Subcutaneous abdominal adipose tissue (tissue), 5 donors: ENCODE results near the gene CTXND1.

Experiments
- H3K27ac ChIP-seq: one replicate; pipeline ENCODE4 v1.7.0; 2013; ENCODE audit warnings: low read depth, mild to moderate bottlenecking, inconsistent platforms, low read length, moderate library complexity
- H3K27me3 ChIP-seq, 5 donors: one replicate each; pipeline ENCODE4 v1.7.0; 2013; ENCODE audit warnings: low read length in 5 of 5, inconsistent platforms in 1 of 5; ENCODE audit not compliant: control insufficient read depth in 5 of 5, insufficient read depth in 4 of 5
- H3K36me3 ChIP-seq, 5 donors: one replicate each; pipeline ENCODE4 v1.7.0; 2013; ENCODE audit warnings: low read length in 5 of 5; ENCODE audit not compliant: control insufficient read depth in 5 of 5, insufficient read depth in 5 of 5
- H3K4me1 ChIP-seq, 5 donors: one replicate each; pipeline ENCODE4 v1.7.0; 2013; ENCODE audit warnings: low read length in 5 of 5, mild to moderate bottlenecking in 3 of 5, moderate library complexity in 1 of 5; ENCODE audit not compliant: control insufficient read depth in 5 of 5, insufficient read depth in 5 of 5
- H3K4me3 ChIP-seq, 5 donors: one replicate each; pipeline ENCODE4 v1.7.0; 2013; ENCODE audit warnings: low read length in 5 of 5, low read depth in 1 of 5
- H3K9ac ChIP-seq, 5 donors: one replicate each; pipeline ENCODE4 v1.7.0; 2013; ENCODE audit warnings: low read length in 5 of 5, mild to moderate bottlenecking in 4 of 5, moderate library complexity in 3 of 5
- H3K9me3 ChIP-seq, 5 donors: one replicate each; pipeline ENCODE4 v1.7.0; 2013; ENCODE audit warnings: low read length in 5 of 5; ENCODE audit not compliant: control insufficient read depth in 5 of 5
- donor health status: healthy.
- donor health status: healthy.
- donor health status: healthy.
- donor health status: healthy.
- donor health status: healthy.

CTXND1 gene

DNA sequence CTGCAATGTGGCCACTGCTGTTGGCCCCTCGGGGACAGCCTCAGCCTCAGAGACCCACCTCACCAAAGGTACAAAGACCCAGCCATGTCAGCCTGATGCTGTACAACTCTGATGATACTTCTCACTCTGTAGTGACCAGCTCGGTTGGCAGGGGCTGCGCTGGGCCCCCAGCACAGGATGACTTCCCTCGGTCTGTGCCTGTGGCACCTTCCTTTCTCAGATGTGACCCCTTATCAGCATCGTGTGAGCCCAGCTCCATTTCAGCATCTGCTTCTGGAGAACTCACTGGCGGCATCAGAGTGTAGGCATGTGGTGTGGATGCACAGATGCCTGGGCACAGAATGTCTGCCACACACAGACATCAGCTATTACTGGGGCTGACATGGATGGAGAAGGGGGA is 25.1 kb upstream of the CTXND1 start:
- H3K4me1 ChIP-seq: no peaks in the 10 kb centered on the region
- H3K36me3 ChIP-seq: no peaks in the 10 kb centered on the region
- H3K27ac ChIP-seq: no peak overlapping the region
- peaks cover 0 to 2% (median 0%) of the 10 kb centered on the region in 5 donors for H3K27me3 ChIP-seq
- peaks cover 0 to 3% (median 0%) of the 10 kb centered on the region in 5 donors for H3K9me3 ChIP-seq
- no peak overlapping the region for H3K9ac ChIP-seq
- H3K4me3 ChIP-seq: no peak overlapping the region

DNA sequence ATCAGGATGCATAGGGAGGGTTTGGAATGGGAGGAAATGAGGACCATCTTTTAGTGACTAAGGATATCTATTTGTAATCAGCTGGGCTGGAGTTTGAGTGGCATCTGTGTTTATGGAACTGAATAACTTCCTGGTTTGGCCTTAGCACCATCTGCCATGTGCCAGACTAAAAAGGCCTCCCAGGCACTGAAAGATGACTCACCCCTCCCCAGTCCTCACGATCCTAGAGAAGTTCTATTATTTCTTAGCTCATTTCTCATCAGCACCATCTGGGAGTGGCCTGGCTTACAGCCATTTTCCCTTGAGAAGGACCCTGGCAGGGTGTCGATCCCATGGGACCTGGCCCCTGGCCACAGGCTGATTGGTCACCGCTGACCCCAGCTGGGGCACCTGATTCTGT is 23.9 kb upstream of the CTXND1 start:
- Histone ChIP-seq H3K36me3 (no peaks in the 10 kb centered on the region), H3K9me3 (peaks cover 0 to 3% (median 0%) of the 10 kb centered on the region in 5 donors), H3K4me3 (no peak overlapping the region), H3K27ac (no peak overlapping the region), H3K9ac (no peak overlapping the region), H3K4me1 (no peaks in the 10 kb centered on the region), H3K27me3 (peaks cover 0 to 2% (median 0%) of the 10 kb centered on the region in 5 donors)

DNA sequence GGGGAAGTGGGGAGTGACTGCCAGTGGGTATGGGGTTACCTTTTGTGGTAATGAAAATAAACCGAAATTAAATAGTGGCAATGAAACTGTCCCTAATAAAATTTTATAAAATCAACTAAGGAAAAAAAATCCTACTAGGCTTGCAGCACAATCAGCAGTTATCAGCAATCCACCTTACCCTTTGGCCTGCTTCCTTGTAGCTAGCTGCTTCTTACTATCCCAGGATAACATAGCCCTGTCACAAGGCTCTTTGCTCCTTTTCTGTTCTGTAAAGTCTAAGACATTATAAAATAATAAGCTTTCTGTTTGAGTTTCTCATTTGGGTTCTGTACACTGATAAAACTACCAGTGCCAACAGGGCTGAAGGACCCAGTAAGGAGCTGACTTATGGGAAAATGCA is 23.0 kb upstream of the CTXND1 start:
- H3K27me3 ChIP-seq: peaks cover 0 to 5% (median 0%) of the 10 kb centered on the region in 5 donors
- H3K9ac ChIP-seq: no peak overlapping the region
- no peaks in the 10 kb centered on the region for H3K36me3 ChIP-seq
- no peak overlapping the region for H3K27ac ChIP-seq
- H3K4me3 ChIP-seq: no peak overlapping the region
- H3K9me3 ChIP-seq: peaks cover 0 to 3% (median 0%) of the 10 kb centered on the region in 5 donors
- no peaks in the 10 kb centered on the region for H3K4me1 ChIP-seq

DNA sequence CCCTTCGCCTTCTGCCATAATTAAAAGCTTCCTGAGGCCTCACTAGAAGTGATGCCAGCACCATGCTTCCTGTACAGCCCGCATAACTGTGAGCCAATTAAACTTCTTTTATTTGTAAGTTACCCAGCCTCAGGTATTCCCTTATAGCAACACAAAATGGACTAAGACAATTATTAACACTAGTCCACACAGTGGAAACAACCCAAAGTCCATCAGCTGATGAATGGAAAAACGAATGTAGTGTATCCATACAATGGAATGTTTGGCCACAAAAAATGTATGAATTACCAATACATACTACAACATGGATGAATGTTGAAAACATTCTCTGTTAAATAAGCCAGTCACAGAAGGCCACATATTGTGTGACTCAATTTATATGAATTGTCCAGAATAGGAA is 22.5 kb upstream of the CTXND1 start:
- Histone ChIP-seq H3K27me3 (peaks cover 0 to 5% (median 0%) of the 10 kb centered on the region in 5 donors), H3K4me1 (no peaks in the 10 kb centered on the region), H3K9ac (no peak overlapping the region), H3K36me3 (no peaks in the 10 kb centered on the region), H3K27ac (no peak overlapping the region), H3K4me3 (no peak overlapping the region), H3K9me3 (peaks cover 0 to 3% (median 0%) of the 10 kb centered on the region in 5 donors)

DNA sequence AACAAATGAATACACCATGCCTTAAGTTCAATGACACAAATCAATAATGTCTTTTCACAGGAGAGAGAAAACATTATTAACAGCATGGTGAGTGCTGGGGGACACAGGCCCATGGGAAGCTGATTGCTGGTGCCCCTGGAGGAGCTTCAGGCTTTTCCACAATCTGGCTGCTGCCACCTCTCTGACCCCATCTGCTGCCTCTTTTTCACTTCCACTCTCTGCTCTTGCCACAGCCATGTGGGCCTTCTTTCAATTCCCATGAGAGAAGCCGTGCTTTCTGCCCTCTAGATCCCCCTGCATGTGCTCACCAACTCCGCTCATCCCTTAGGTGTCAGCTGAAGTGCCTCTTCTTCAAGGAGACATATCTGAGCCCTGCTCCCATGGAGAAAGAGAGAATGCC is 21.0 kb upstream of the CTXND1 start:
- H3K4me3 ChIP-seq: no peak overlapping the region
- no peak overlapping the region for H3K9ac ChIP-seq
- no peaks in the 10 kb centered on the region for H3K36me3 ChIP-seq
- H3K9me3 ChIP-seq: peaks cover 0 to 3% (median 0%) of the 10 kb centered on the region in 5 donors
- peaks cover 0 to 5% (median 3%) of the 10 kb centered on the region in 5 donors for H3K27me3 ChIP-seq
- no peak overlapping the region for H3K27ac ChIP-seq
- H3K4me1 ChIP-seq: no peaks in the 10 kb centered on the region

DNA sequence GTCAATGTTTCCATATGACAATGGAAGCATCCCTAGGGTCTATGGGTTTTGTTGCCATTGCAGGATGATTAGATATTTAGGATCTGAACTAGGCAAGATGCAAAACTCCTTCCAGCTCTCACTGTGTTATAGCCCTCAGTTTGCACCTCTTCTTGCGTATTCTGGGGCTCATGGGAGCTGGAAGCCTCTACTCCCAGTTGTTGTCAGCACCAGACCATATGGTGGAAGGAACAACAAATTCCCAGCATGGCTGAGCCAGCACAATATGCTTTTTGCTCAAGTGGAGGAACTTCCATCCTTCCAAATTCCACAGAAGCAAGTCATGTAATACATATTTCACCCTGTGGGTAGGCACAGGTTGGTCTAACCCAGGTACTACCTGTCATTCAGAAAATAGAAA is 18.5 kb upstream of the CTXND1 start:
- no peaks in the 10 kb centered on the region for H3K4me1 ChIP-seq

DNA sequence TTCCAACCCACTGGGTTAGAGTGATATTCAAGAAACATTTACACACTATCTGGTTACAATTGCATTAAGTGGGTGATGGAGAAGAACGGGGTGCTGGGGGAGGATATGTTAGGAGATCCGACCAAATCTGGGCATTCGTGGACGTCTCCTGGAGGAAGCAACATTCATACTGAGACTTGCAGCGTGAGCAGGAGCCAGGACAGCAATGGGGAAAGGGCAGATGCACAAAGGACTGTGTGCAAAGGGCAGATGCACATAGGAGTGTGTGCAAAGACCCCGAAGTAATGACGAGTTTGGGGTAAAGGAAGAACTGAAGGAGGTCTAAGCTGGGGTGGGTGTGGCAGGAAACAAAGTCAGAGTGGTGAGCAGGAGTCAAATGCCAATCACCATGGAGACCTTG is 16.1 kb upstream of the CTXND1 start:
- H3K27ac ChIP-seq: no peak overlapping the region
- H3K4me3 ChIP-seq: no peak overlapping the region
- H3K4me1 ChIP-seq: no peaks in the 10 kb centered on the region
- peaks cover 0 to 2% (median 0%) of the 10 kb centered on the region in 5 donors for H3K9me3 ChIP-seq
- no peaks in the 10 kb centered on the region for H3K36me3 ChIP-seq
- no peak overlapping the region for H3K9ac ChIP-seq
- peaks cover 0 to 14% (median 11%) of the 10 kb centered on the region in 5 donors for H3K27me3 ChIP-seq

More for the DNA sequence above, 18.5 kb upstream of the CTXND1 start:
- Histone ChIP-seq H3K27ac (no peak overlapping the region), H3K4me3 (no peak overlapping the region), H3K9me3 (no peaks in the 10 kb centered on the region), H3K9ac (no peak overlapping the region), H3K36me3 (no peaks in the 10 kb centered on the region), H3K27me3 (peaks cover 0 to 14% (median 11%) of the 10 kb centered on the region in 5 donors)

DNA sequence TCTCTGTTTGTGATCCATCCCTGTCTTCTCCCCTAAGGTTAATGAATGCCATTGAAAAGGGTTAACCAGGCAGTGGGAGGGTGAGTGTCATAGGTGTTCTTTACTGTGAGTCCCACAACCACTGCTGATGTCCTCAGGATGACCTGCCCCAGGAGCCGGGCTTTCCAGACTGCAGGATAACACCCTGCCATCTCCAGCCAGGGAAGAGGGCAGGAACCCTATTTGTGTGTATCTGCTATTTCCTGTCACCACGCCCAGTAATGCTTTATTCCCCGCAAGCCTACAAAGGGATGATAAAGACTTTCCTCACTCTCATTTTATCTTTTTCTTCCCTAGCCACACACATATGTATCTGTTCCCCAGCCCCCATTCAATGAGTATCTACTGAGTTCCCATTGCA is 15.6 kb upstream of the CTXND1 start:
- Histone ChIP-seq H3K36me3 (no peaks in the 10 kb centered on the region), H3K27ac (no peak overlapping the region), H3K9ac (no peak overlapping the region), H3K9me3 (peaks cover 0 to 2% (median 0%) of the 10 kb centered on the region in 5 donors), H3K27me3 (peaks cover 0 to 14% (median 11%) of the 10 kb centered on the region in 5 donors), H3K4me3 (no peak overlapping the region), H3K4me1 (no peaks in the 10 kb centered on the region)

DNA sequence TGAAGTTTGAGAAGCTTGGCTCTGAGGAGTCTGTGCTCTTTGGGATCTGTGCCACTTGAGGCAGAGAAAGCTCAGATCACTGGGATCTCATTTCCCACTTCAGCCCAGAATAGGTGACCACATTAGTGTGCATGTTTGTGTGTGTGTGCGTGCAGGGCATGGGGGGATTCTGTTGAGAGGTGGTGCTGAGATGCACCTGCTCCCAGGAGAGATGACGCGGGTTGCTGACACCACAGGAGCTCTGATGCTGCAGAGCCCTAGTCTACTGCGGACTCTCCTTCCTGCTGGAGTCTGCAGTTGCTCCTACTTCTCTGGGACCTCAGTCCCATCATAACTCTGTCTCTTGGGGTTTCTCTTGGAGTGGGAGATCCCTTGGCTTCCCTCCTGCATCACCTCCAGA is 14.7 kb upstream of the CTXND1 start:
- H3K27me3 ChIP-seq: peaks cover 0 to 18% (median 11%) of the 10 kb centered on the region in 5 donors
- no peaks in the 10 kb centered on the region for H3K36me3 ChIP-seq
- H3K9ac ChIP-seq: no peak overlapping the region
- no peaks in the 10 kb centered on the region for H3K4me1 ChIP-seq
- no peak overlapping the region for H3K27ac ChIP-seq
- H3K9me3 ChIP-seq: peaks cover 0 to 2% (median 0%) of the 10 kb centered on the region in 5 donors
- H3K4me3 ChIP-seq: no peak overlapping the region

DNA sequence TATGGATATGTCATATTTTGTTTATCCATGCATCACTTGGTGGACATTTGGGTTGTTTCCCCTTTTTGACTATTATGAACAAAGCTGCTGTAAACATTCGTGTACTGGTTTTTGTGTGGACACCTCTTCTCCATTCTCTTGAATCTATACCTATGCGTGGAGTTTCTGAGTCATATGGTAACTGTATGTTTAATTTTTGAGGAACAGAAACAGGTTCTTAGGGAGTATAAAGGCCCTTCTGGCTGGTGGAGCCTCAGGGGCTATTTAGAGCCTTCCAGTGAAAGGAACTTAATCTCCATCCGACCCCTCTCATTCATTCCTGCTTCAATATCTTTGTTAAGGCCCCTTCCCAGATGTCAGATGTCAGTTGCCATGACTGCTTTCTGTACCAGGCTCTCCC is 14.1 kb upstream of the CTXND1 start:
- no peak overlapping the region for H3K4me3 ChIP-seq

More for the DNA sequence above, 14.1 kb upstream of the CTXND1 start:
- H3K27me3 ChIP-seq: peaks cover 0 to 20% (median 11%) of the 10 kb centered on the region in 5 donors
- H3K27ac ChIP-seq: no peak overlapping the region
- peaks cover 0 to 2% (median 0%) of the 10 kb centered on the region in 5 donors for H3K9me3 ChIP-seq
- H3K36me3 ChIP-seq: no peaks in the 10 kb centered on the region
- H3K4me1 ChIP-seq: no peaks in the 10 kb centered on the region
- H3K9ac ChIP-seq: no peak overlapping the region
